GM19438 (cell line): ENCODE data around the gene TTC9.

ENCODE experiments used
- ATAC-seq: cut with Tn5 transposase; IDR thresholded peaks from one replicate; pipeline ENCODE4 v1.9.1; 2021; ENCODE audit warnings: low read depth; ENCODE audit not compliant: unreplicated experiment

Gene TTC9

GRCh38 chr14:70711451-70711850 is 69.7 kb downstream of the TTC9 start:
- no peak for ATAC-seq

DNA sequence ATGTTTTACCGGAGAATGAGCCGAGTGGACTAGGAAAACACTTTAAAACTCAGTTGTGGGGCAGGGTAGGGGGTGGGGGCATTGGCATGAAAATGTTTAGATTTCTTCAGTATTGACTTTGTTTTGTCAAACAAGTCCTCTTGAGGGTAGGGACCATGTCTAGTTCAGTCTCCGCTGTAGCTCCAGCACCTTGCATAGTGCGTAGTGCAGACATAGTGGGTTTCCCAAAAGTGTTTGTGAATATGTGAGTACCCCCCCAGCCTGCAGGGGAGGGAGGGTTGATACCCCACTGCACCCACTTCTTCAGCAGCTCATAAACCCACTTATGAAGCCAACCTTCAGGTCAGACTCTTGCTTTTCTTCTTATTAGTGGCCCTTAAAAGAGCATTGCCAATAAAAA is 71.4 kb downstream of the TTC9 start:
- ATAC-seq: no peak

DNA sequence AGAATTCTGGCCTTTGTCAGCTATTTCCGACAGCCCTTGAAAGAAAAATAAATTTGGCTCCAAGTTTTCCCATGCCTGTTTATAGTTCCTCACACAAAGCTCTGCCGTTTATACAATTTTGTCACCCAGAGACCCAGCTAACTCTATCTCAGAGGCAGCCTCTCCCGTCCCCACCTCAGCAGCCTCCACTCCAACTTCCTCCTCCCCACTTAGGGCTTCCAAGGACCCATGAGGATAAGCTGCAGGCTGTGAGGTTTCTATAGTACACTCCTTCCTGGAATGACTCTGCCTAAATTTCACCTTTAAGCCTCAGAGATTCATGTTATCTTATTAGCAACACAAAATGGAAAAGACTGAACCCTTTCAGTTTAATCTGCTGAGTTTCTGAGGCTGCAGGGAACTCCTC is 71.8 kb downstream of the TTC9 start:
- no peak for ATAC-seq

DNA sequence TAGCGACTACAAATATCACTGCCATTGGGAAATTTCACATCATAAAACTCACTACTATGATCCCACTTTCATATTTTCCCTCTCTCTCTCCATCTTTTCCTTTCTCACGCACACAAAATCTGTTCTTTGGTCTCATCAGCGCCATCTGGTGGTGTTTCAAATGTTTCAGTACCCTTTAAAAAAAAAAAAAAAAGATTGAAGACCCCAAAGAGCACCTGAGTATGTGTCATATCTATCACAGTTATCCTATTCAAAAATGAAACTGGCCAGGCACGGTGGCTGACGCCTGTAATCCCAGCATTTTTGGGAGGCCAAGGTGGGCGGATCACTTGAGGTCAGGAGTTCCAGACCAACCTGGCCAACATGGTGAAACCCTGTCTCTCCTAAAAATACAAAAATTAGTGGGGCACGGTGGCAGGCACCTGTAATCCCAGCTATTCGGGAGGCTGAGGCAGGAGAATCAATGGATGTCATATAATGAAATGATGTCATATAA is 72.4 kb downstream of the TTC9 start:
- ATAC-seq: no peak

DNA sequence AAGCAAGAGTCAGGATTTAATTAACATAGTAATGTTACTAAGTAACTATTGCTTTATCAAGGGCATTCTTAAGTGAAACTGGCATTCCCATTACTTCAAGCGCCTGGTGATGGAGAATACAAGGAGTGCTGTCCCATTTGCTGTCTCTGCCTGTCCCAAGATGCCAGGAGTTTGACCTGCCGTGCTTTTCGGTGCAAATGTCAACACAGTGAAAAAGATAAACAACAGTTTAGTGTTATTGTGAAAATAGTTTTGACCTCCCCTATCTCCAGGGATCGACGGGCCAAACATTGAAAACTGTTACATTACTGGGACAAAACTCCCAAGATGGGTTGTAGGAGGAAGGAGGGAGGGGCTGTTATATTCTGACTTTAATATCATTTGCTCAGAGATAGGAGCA is 74.8 kb downstream of the TTC9 start:
- no peak for ATAC-seq

GRCh38 chr14:70716958-70717357 is 75.2 kb downstream of the TTC9 start:
- no peak for ATAC-seq

DNA sequence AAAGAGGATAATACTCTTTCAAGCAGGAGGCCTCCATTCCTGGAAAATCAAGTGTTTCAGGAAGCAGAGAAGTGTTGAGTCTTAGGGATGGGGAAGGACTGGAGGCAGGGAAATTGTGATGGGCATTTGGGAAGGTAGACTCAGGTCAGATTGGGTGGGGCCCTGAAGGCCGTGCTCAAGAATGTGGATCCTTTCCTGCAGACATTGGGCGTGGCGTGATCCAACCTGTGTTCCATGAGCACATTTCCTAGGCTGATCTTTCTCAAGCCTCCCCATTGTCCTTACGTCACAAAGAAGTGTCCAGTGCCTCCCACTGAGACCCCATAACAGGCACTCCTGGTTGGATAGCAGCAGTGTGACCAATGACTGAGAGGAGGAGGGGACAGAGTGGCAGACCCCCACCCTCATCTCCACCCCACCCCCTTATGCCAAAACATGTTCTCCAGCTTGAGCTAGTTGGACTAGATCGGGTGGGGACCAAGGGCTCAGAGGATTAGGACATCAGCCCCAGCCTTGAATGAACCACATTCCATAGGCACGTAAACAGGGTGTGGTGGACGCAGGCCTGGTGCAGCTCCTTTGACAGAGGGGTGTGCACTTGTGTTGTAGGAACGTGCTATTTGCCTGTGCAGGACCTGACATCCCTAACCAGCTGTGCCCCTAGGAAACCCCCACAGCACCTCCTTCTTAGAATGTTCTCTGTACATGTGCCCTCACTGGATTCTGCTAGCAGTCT is 76.8 kb downstream of the TTC9 start:
- ATAC-seq: no peak

GRCh38 chr14:70721542-70721941 is 79.8 kb downstream of the TTC9 start:
- no peak for ATAC-seq

- ATAC-seq: no peak
These were observed 80.7 kb downstream of the TTC9 start for GRCh38 chr14:70722418-70722817.

- no peak for ATAC-seq
These were observed 81.6 kb downstream of the TTC9 start for GRCh38 chr14:70723276-70723675.

- ATAC-seq: no peak
These were observed 82.4 kb downstream of the TTC9 start for GRCh38 chr14:70724110-70724509.

GRCh38 chr14:70724944-70725343 is 83.2 kb downstream of the TTC9 start:
- ATAC-seq: no peak
